Right atrium auricular region (tissue), 2 donors: ENCODE results near the gene CD40. TPM values are rescaled to one million over a fixed set of nuclear protein-coding genes. Genes with fewer than 3 reads are reported as not detected.

Experiments used
- DNase-seq: peaks from one replicate; pipeline ENCODE4 v3.0.0-alpha.2; 2019; ENCODE audit warnings: low spot score
- H3K27ac ChIP-seq, 2 donors: fragments of 200-600 bp; sonication (generic); 1 replicate in 1 of 2; 2 replicates in 1 of 2; pipeline ENCODE4 v1.5.1; 2016 to 2019
- H3K27me3 ChIP-seq, 2 donors: fragments of 200-600 bp; sonication (generic); one replicate each; pipeline versions ENCODE4 v1.5.1 to v1.6.0; 2017 to 2019
- H3K36me3 ChIP-seq: fragments of 200-600 bp; sonication (generic); one replicate; pipeline ENCODE4 v1.5.1; 2016
- H3K4me1 ChIP-seq, 2 donors: fragments of 200-600 bp; sonication (generic); one replicate each; pipeline versions ENCODE4 v1.5.1 to v1.6.0; 2017 to 2019
- H3K4me3 ChIP-seq, 2 donors: fragments of 200-600 bp; sonication (generic); 1 replicate in 1 of 2; 2 replicates in 1 of 2; pipeline ENCODE4 v1.5.1; 2017 to 2019; ENCODE audit warnings: mild to moderate bottlenecking in 1 of 2, moderate library complexity in 1 of 2
- H3K9me3 ChIP-seq, 2 donors: fragments of 200-600 bp; sonication (generic); one replicate each; pipeline ENCODE4 v1.5.1; 2019
- CTCF ChIP-seq, 2 donors: fragments of 200-600 bp; sonication (generic); IDR thresholded peaks; one replicate each; pipeline ENCODE4 v1.5.1; 2019; ENCODE audit warnings: antibody characterized with exemption in 2 of 2
- total RNA-seq, 2 donors: library from RNA; depleted of rRNA; stranded (reverse); fragments of >200 nt; gene quantifications; one replicate each; pipeline ENCODE4 v1.1.0, GENCODE V29; 2016

The CD40 gene
- total RNA-seq, 2 donors from 2014 or later, result 9.6 to 14.9 TPM

- no peaks in the 10 kb centered on the region for H3K9me3 ChIP-seq
- H3K4me1 ChIP-seq, result peaks cover 0 to 13% of the 10 kb centered on the region in 2 donors
- H3K27ac ChIP-seq, result no peak overlapping the region
- no peaks in the 10 kb centered on the region for H3K27me3 ChIP-seq
- TF ChIP-seq CTCF (IDR thresholded peaks at IDR 0.05), result no peak
- no peaks in the 10 kb centered on the region for H3K36me3 ChIP-seq
- DNase-seq, result no peak
- H3K4me3 ChIP-seq, result no peak overlapping the region
Measured at GRCh38 chr20:46127396-46128010, 9.4 kb downstream of the CD40 start.

DNA sequence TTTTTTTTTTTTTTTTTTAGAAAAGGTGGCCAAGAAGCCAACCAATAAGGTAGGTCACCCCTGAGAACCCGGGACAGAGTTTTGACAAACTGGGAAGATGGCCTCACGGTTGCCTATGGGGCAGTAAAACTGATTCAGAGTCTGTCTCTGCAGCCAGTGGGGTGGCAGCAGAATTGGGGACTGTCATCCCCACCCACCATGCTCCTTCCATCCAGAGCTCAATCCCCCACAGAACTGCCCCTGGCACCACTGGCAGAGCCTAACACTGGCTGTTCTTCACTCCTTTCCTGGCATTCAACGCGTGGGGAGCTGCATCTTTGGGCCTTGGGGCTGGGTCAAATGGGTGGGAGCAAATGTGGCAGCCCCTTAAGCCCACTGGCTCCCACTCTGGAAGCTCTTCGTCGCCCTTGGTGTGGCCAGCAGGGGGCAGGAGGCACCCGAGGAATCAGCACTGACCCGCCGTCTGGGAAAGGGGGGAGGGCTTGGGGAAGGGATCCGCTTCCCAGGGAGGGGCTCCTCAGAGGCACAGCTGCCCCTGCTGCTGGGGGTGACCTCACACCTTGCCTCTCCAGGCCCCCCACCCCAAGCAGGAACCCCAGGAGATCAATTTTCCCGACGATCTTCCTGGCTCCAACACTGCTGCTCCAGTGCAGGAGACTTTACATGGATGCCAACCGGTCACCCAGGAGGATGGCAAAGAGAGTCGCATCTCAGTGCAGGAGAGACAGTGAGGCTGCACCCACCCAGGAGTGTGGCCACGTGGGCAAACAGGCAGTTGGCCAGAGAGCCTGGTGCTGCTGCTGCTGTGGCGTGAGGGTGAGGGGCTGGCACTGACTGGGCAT is 10.4 kb downstream of the CD40 start:
- TF ChIP-seq CTCF (IDR thresholded peaks at IDR 0.05), result peak; percentile 55 to 77
- DNase-seq, result no peak
- H3K27ac ChIP-seq, result no peak overlapping the region
- no peaks in the 10 kb centered on the region for H3K27me3 ChIP-seq
- H3K4me1 ChIP-seq, result peaks cover 0 to 18% of the 10 kb centered on the region in 2 donors
- no peaks in the 10 kb centered on the region for H3K9me3 ChIP-seq
- no peaks in the 10 kb centered on the region for H3K36me3 ChIP-seq
- H3K4me3 ChIP-seq, result no peak overlapping the region

GRCh38 chr20:46129955-46130481 is 11.9 kb downstream of the CD40 start:
- H3K4me3 ChIP-seq, result no peak overlapping the region
- no peaks in the 10 kb centered on the region for H3K27me3 ChIP-seq
- no peak for DNase-seq
- H3K36me3 ChIP-seq, result no peaks in the 10 kb centered on the region
- H3K27ac ChIP-seq, result no peak overlapping the region
- no peaks in the 10 kb centered on the region for H3K9me3 ChIP-seq
- peaks cover 0 to 18% of the 10 kb centered on the region in 2 donors for H3K4me1 ChIP-seq
- TF ChIP-seq CTCF (IDR thresholded peaks at IDR 0.05), result no peak

DNA sequence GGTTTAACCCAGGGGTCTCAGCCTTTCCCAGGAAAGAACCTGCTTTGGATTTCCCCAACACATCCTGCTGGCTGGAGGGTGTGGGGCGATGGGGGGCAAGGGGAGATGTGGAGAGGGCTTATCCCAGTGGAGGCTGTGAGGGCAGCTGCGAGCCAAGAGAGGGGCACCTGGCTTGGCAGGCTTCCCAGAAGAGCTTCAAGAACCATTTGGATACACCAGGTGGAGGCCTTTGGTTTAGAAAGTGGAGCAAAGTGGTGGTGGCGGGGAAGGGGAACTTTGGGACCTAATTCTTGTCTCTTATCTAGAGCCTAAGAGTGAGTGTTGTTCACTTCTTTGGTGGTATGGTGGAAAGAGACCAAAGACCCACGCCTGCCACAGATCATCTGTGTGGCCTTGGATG is 12.4 kb downstream of the CD40 start:
- Histone ChIP-seq H3K4me3 (no peak overlapping the region), H3K36me3 (no peaks in the 10 kb centered on the region), H3K9me3 (no peaks in the 10 kb centered on the region), H3K27me3 (no peaks in the 10 kb centered on the region), H3K27ac (no peak overlapping the region), H3K4me1 (peaks cover 0 to 18% of the 10 kb centered on the region in 2 donors)
- TF ChIP-seq CTCF (IDR thresholded peaks at IDR 0.05), result no peak
- no peak for DNase-seq

GRCh38 chr20:46131396-46131795 is 13.3 kb downstream of the CD40 start:
- H3K27ac ChIP-seq, result no peak overlapping the region
- H3K9me3 ChIP-seq, result no peaks in the 10 kb centered on the region
- H3K36me3 ChIP-seq, result no peaks in the 10 kb centered on the region
- peaks cover 0 to 18% of the 10 kb centered on the region in 2 donors for H3K4me1 ChIP-seq
- no peak overlapping the region for H3K4me3 ChIP-seq
- TF ChIP-seq CTCF (IDR thresholded peaks at IDR 0.05), result no peak
- DNase-seq, result no peak
- H3K27me3 ChIP-seq, result no peaks in the 10 kb centered on the region
